ENCODE results near the gene SORL1-AS1.

The SORL1-AS1 gene

GRCh38 chr11:121451178-121451985 lies 1.4 kb downstream of the SORL1-AS1 start:
- DNase-seq = no peak

- no peak for DNase-seq
These were observed 2.4 kb downstream of the SORL1-AS1 start for GRCh38 chr11:121450401-121450800.

GRCh38 chr11:121449626-121450025 lies 3.1 kb downstream of the SORL1-AS1 start:
- no peak for DNase-seq

GRCh38 chr11:121449123-121449522 lies 3.6 kb downstream of the SORL1-AS1 start:
- no peak for DNase-seq

- DNase-seq = no peak
These were observed 4.3 kb downstream of the SORL1-AS1 start for GRCh38 chr11:121448431-121448941.

GRCh38 chr11:121448011-121448410 lies 4.8 kb downstream of the SORL1-AS1 start:
- DNase-seq = no peak

GRCh38 chr11:121446752-121447156 lies 6.0 kb downstream of the SORL1-AS1 start:
- peak; percentile 68 for DNase-seq

- DNase-seq = no peak
These were observed 7.5 kb downstream of the SORL1-AS1 start for GRCh38 chr11:121445071-121445768.

GRCh38 chr11:121444526-121444925 lies 8.2 kb downstream of the SORL1-AS1 start:
- no peak for DNase-seq

GRCh38 chr11:121443688-121444275 lies 9.0 kb downstream of the SORL1-AS1 start:
- no peak for DNase-seq

- DNase-seq = no peak
These were observed 11.2 kb downstream of the SORL1-AS1 start for GRCh38 chr11:121441521-121441920.

GRCh38 chr11:121439759-121440158 lies 13.0 kb downstream of the SORL1-AS1 start:
- no peak for DNase-seq

GRCh38 chr11:121439337-121439736 lies 13.4 kb downstream of the SORL1-AS1 start:
- DNase-seq = peak; percentile 10

GRCh38 chr11:121437686-121438078 lies 15.1 kb downstream of the SORL1-AS1 start:
- DNase-seq = no peak

- peak; percentile 48 for DNase-seq
These were observed 15.6 kb downstream of the SORL1-AS1 start for GRCh38 chr11:121437018-121437685.

- DNase-seq = no peak
These were observed 16.9 kb downstream of the SORL1-AS1 start for GRCh38 chr11:121435551-121436511.

GRCh38 chr11:121435132-121435531 lies 17.6 kb downstream of the SORL1-AS1 start:
- DNase-seq = no peak

GRCh38 chr11:121431820-121432526 lies 20.8 kb downstream of the SORL1-AS1 start:
- DNase-seq = no peak

GRCh38 chr11:121429556-121429955 lies 23.2 kb downstream of the SORL1-AS1 start:
- no peak for DNase-seq

GRCh38 chr11:121427400-121427744 lies 25.4 kb downstream of the SORL1-AS1 start:
- DNase-seq = no peak

Data from fibroblast of upper back skin (primary cell).